GM12874 (cell line): Measurements from ENCODE around the gene SYP.

Experiments used
- CTCF ChIP-seq: IDR thresholded peaks from 2 replicates; pipeline ENCODE4 v1.5.1; 2011; ENCODE audit warnings: low read depth, mild to moderate bottlenecking, control low read depth, low read length, moderate library complexity; ENCODE audit not compliant: insufficient read depth

SYP gene

DNA sequence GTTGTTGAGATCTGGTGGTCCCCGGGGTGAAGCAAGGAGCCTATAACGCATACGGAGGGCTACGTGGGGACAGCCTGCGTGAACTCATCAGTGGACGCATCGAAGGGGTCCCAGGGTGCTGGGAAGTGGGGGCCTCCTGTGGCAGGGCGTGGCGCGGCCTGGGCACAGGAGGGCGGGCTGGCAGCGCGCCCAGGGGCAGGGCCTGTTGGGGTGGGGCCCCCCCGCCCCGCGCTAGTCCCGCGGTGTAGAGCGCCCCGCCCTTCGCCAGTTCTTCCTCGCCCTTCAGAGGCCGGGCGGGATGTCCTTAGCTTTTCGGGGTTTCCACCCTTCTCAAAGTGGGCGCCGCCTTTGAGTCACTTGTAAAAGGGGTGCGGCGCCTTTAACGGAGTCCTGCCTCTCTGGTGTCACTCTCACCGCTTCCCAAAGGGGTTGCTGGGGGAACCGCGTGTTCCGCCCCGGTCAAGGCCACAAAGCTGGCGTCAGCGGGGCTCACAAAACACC lies 27.7 kb downstream of the SYP start:
- TF ChIP-seq CTCF = no peak

DNA sequence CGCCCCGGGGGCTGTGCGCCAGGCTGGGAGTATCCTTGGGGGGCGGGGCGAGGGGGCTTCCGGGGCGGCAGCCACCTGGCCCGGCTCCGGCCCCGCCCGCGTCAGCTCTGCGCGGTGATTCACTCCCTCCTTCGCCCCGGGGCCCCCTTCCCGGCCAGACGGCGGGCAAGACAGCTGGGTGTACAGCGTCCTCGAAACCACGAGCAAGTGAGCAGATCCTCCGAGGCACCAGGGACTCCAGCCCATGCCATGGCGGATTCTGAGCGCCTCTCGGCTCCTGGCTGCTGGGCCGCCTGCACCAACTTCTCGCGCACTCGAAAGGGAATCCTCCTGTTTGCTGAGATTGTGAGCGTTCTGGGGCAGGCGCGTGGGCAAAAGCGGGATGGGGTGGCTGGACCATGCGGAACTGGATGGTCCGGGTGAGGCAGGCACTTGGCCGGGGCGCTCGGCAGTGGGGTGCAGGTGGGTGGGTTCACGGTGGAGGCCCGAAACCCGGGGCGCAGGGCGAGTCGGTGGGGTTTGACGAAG lies 28.2 kb downstream of the SYP start, which contains the start of gene PLP2:
PLP2 (plus strand) TSS at position 147 of the 528 bp plus-strand sequence; CDS start at position 250, 103 bp downstream.
- TF ChIP-seq CTCF = no peak

DNA sequence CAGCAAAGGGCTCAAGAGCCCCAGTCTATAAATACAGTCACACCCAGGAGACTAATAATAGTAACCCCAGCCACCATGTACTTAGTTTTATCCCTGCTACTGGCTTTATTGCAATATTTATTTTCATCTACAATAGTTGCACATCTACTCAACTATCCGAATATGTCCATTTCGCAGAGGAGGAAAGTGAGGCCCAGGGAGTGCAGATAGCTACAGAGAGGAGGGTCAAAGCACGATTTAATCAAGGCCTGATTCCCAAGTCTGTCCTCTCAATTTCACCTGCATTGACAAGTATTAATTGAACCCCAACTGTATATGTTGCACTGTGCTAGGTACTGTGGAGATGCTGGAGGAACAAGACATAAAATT lies 32.3 kb downstream of the SYP start:
- no peak for TF ChIP-seq CTCF

- TF ChIP-seq CTCF = no peak
Observed at GRCh38 chrX:49166914-49167739, 32.9 kb downstream of the SYP start.

GRCh38 chrX:49165901-49166881 lies 33.8 kb downstream of the SYP start:
- peak; percentile 25; the same call in 1 of the 2 replicates for TF ChIP-seq CTCF

GRCh38 chrX:49164589-49165360 lies 35.2 kb downstream of the SYP start:
- TF ChIP-seq CTCF = no peak
